Fibroblast of pulmonary artery (primary cell): ENCODE data around the gene TJP2.
"Not testable (repeated sequence)": the region's sequence is repeated elsewhere in the genome, so short reads cannot be mapped to it uniquely, and the experiment has no call there.

Experiments
- DNase-seq: peaks from one replicate; pipeline ENCODE4 v3.0.0-alpha.2; 2010; ENCODE audit warnings: low read depth
- H3K4me3 ChIP-seq: replicated peaks from 2 replicates; pipeline ENCODE4 v1.5.1; 2011; ENCODE audit warnings: low read depth, mild to moderate bottlenecking, control low read depth, low read length, moderate library complexity
- TF ChIP-seq, protein P1 (sequence below): IDR thresholded peaks from 2 replicates; pipeline ENCODE4 v1.5.1; 2011; ENCODE audit warnings: mild to moderate bottlenecking, control low read depth, low read length, inconsistent platforms; ENCODE audit errors: missing control alignments

TJP2 gene

GRCh38 chr9:69158471-69158870, 15.6 kb upstream of the TJP2 start:
- no peak overlapping the region for H3K4me3 ChIP-seq
- no peak for DNase-seq
- TF ChIP-seq, protein P1, sequence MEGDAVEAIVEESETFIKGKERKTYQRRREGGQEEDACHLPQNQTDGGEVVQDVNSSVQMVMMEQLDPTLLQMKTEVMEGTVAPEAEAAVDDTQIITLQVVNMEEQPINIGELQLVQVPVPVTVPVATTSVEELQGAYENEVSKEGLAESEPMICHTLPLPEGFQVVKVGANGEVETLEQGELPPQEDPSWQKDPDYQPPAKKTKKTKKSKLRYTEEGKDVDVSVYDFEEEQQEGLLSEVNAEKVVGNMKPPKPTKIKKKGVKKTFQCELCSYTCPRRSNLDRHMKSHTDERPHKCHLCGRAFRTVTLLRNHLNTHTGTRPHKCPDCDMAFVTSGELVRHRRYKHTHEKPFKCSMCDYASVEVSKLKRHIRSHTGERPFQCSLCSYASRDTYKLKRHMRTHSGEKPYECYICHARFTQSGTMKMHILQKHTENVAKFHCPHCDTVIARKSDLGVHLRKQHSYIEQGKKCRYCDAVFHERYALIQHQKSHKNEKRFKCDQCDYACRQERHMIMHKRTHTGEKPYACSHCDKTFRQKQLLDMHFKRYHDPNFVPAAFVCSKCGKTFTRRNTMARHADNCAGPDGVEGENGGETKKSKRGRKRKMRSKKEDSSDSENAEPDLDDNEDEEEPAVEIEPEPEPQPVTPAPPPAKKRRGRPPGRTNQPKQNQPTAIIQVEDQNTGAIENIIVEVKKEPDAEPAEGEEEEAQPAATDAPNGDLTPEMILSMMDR: no peak

- H3K4me3 ChIP-seq, DNase-seq: not testable (repeated sequence)
Measured at GRCh38 chr9:69164573-69164972, 9.5 kb upstream of the TJP2 start.

DNA sequence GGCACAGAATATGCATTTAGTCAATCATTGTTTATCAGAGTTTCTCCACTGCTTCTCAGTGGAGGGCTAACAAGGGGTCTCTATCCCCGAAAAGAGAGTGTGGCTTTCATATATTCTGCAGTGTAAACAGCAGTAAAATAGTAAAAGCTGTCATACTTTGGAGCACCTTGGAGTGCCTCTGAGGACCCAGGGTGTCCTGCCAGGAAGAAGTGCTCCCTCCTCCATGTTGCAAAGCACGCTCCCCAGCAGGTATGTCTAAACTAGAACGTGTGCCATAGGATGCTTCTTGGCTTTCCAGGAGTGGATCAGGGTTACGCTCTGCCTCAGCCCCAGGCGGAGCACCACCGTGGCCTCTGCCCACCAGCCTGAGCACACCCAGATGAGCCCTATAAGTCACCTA, 8.5 kb upstream of the TJP2 start:
- no peak overlapping the region for H3K4me3 ChIP-seq
- no peak for DNase-seq
- TF ChIP-seq, protein P1: no peak

DNA sequence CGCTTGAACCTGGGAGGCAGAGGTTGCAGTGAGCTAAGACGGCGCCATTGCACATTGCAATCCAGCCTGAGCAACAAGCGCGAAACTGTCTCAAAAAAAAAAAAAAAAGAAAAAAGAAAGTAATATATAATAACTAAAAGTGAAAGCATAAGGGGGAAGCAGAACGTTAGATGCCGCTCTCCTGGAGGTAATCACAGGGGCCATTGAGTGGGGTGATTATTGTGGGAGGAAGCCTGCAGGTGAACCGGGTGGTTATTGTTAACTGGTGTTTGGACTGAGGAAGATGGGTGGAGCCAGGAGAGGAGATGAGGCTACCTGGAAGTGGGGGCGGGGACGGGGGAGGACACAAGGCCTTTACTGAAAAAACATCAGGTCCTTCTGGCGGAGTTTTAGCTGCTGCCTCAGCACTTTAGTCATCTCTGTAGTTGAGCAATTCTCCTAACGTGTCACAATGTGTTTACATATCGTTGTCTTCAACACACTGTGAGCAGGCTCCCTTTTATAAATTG, 5.3 kb upstream of the TJP2 start:
- no peak overlapping the region for H3K4me3 ChIP-seq
- TF ChIP-seq, protein P1: no peak
- peak; percentile 81 for DNase-seq

GRCh38 chr9:69170231-69170630, 3.8 kb upstream of the TJP2 start:
- TF ChIP-seq, protein P1: no peak
- DNase-seq: no peak
- no peak overlapping the region for H3K4me3 ChIP-seq

DNA sequence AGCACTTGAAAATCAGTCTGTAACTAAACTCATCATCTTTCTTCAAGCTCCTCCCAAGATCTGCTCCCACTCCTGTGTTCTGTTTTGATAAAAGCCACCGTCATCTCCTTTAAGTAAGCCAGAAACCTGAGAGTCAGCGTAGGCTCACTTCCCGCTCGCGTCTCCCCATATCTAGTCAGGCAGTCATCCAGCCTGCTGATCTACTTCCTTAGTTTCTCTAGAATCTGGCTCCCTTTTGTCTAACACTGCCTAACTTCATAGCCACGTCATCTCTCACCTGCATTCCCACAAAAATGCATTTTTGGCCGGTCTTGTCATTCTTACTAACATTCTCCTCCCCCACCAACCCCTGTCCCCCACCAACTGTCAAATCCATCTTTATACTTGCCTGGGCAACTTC, 3.0 kb upstream of the TJP2 start:
- TF ChIP-seq, protein P1: no peak
- peak; percentile 94 for DNase-seq
- H3K4me3 ChIP-seq: no peak overlapping the region

DNA sequence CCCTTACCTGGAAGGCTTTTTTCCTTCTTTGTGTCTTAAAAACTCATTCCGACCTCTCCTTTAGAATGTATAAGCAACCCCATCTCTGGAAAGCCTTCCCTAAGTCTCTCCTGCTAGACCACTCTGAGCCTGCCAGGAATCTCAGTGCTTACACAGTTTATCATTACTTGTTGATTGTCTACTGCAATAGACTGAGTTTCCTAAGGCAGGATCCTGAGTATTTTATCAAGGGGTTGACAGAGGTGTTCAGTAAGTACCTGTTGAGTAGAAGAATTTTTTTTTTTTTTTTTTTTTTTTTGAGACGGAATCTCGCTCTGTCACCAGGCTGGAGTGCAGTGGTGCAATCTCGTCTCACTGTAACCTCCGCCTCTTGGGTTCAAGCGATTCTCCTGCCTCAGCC, 2.6 kb upstream of the TJP2 start:
- TF ChIP-seq, protein P1: no peak
- no peak for DNase-seq
- no peak overlapping the region for H3K4me3 ChIP-seq

DNA sequence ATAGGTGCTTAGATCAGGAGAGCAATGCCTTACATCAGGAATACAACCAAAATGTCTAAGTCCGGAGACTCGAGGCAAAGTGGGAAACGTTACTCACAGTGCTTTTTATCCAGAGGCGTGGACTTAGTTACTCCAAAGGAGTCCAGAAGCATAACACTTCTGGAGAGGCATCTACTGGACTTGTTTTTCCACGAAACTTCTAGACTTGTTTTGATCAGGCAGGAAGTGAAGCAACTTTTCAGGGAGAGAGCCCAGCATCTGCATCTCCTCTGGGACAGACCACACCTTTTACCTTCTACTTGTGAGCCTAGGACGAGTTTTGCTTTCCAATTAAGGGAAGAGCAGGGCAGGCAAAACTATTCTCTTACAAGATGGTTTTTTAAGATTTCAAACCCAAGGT, 1.2 kb upstream of the TJP2 start:
- no peak overlapping the region for H3K4me3 ChIP-seq

More for the DNA sequence above, 1.2 kb upstream of the TJP2 start:
- TF ChIP-seq, protein P1: no peak
- peak; percentile 70 for DNase-seq
